Body of pancreas (tissue), 4 donors: ENCODE results near the gene DNAJB5. TPM values are rescaled to one million over a fixed set of nuclear protein-coding genes. Genes with fewer than 3 reads are reported as not detected.

Experiments used
- ATAC-seq: fragments of 150-250 bp; one replicate; pipeline ENCODE4 v1.9.1; 2016
- DNase-seq, 4 donors: peaks; one replicate each; pipeline ENCODE4 v3.0.0-alpha.2; 2019
- H3K27ac ChIP-seq, 4 donors: fragments of 200-600 bp; sonication (generic); 1 replicate in 3 of 4; 2 replicates in 1 of 4; pipeline versions ENCODE4 v1.5.1 to v1.6.1; 2016 to 2019; ENCODE audit warnings: mild to moderate bottlenecking in 1 of 4, mixed read lengths in 1 of 4, moderate library complexity in 1 of 4
- H3K27me3 ChIP-seq, 2 donors: fragments of 200-600 bp; sonication (generic); one replicate each; pipeline ENCODE4 v1.6.0; 2016; ENCODE audit warnings: mild to moderate bottlenecking in 1 of 2
- H3K36me3 ChIP-seq, 2 donors: fragments of 200-600 bp; sonication (generic); replicated peaks in 1 of 2; 2 replicates each; pipeline ENCODE4 v1.5.1; 2016; ENCODE audit warnings: low read depth in 2 of 2; ENCODE audit not compliant: insufficient read depth in 1 of 2
- H3K4me1 ChIP-seq: fragments of 200-600 bp; sonication (generic); one replicate; pipeline ENCODE4 v1.6.0; 2016
- H3K4me3 ChIP-seq, 2 donors: fragments of 200-600 bp; sonication (generic); 1 replicate in 1 of 2; 2 replicates in 1 of 2; pipeline ENCODE4 v1.5.1; 2016 to 2019
- H3K9me3 ChIP-seq, 3 donors: fragments of 200-600 bp; sonication (generic); 1 replicate in 2 of 3; 2 replicates in 1 of 3; pipeline ENCODE4 v1.5.1; 2016
- CTCF ChIP-seq, 7 experiments: fragments of 450-650 bp in 4 of 7; fragments of 200-600 bp in 3 of 7; sonication (generic) in 3 of 7; IDR thresholded peaks; one replicate each; pipeline ENCODE4 v1.5.1; 2016 to 2019; ENCODE audit warnings: antibody characterized with exemption in 7 of 7
- POLR2A ChIP-seq, 3 donors: fragments of 450-650 bp; IDR thresholded peaks; one replicate each; pipeline ENCODE4 v1.6.1; 2016; ENCODE audit warnings: antibody characterized with exemption in 3 of 3, mild to moderate bottlenecking in 2 of 3
- WGBS, 2 donors: methylation state at CpG; one replicate each; pipeline ENCODE4 v1.1.5; 2017; 5-methylcytosine and 5-hydroxymethylcytosine counted together
- intact Hi-C: fragments of 100-400 bp; cut with DNase I; formaldehyde crosslinking; loops from one replicate; pipeline ENCODE4 v1.15.1; 2023
- total RNA-seq, 2 donors: library from RNA; depleted of rRNA; stranded (reverse); fragments of >200 nt; gene quantifications; one replicate each; pipeline ENCODE4 v1.1.0, GENCODE V29; 2016

The DNAJB5 gene
- total RNA-seq, 2 donors from 2014 or later: 5.3 to 5.7 TPM

GRCh38 chr9:34961574-34962490 is 27.7 kb upstream of the DNAJB5 start:
- Histone ChIP-seq H3K4me1 (peaks cover 10% of the 10 kb centered on the region), H3K9me3 (no peaks in the 10 kb centered on the region), H3K4me3 (no peak overlapping the region), H3K36me3 (no peaks in the 10 kb centered on the region), H3K27ac (no peak overlapping the region), H3K27me3 (no peaks in the 10 kb centered on the region)
- TF ChIP-seq CTCF (IDR thresholded peaks at IDR 0.05) (no peak), POLR2A (IDR thresholded peaks at IDR 0.05) (no peak)
- DNase-seq (no peak), ATAC-seq (no peak)
- 46 to 66% methylated on average over 5 of the region's 5 CpGs for WGBS, 2 donors
- intact Hi-C loops: no loop called here

- no peak for DNase-seq
- intact Hi-C loops: no loop called here
- H3K9me3 ChIP-seq: no peaks in the 10 kb centered on the region
- H3K4me1 ChIP-seq: peaks cover 7% of the 10 kb centered on the region
- no peak for TF ChIP-seq CTCF (IDR thresholded peaks at IDR 0.05)
- TF ChIP-seq POLR2A (IDR thresholded peaks at IDR 0.05): no peak
- H3K27ac ChIP-seq: no peak overlapping the region
- ATAC-seq: no peak
- H3K36me3 ChIP-seq: no peaks in the 10 kb centered on the region
- WGBS, 2 donors: 61% methylated on average over 3 of the region's 3 CpGs
- H3K27me3 ChIP-seq: no peaks in the 10 kb centered on the region
- H3K4me3 ChIP-seq: no peak overlapping the region
These were observed 27.0 kb upstream of the DNAJB5 start for GRCh38 chr9:34962546-34962945.

- intact Hi-C loops: no loop called here
- TF ChIP-seq CTCF (IDR thresholded peaks at IDR 0.05) (no peak), POLR2A (IDR thresholded peaks at IDR 0.05) (no peak)
- DNase-seq (no peak), ATAC-seq (no peak)
- Histone ChIP-seq H3K4me3 (no peak overlapping the region), H3K9me3 (no peaks in the 10 kb centered on the region), H3K36me3 (no peaks in the 10 kb centered on the region), H3K27ac (no peak overlapping the region), H3K27me3 (no peaks in the 10 kb centered on the region), H3K4me1 (peaks cover under 1% of the 10 kb centered on the region)
- WGBS, 2 donors: 70 to 77% methylated on average over 2 of the region's 2 CpGs
These were observed 26.0 kb upstream of the DNAJB5 start for GRCh38 chr9:34963552-34963951.

GRCh38 chr9:34964458-34964857 is 25.1 kb upstream of the DNAJB5 start:
- H3K27me3 ChIP-seq: no peaks in the 10 kb centered on the region
- DNase-seq: no peak

More at GRCh38 chr9:34964458-34964857, 25.1 kb upstream of the DNAJB5 start:
- H3K4me3 ChIP-seq: no peak overlapping the region
- no peak for ATAC-seq
- intact Hi-C loops: no loop called here
- H3K27ac ChIP-seq: no peak overlapping the region
- WGBS, 2 donors: 60 to 67% methylated on average over 3 of the region's 3 CpGs
- TF ChIP-seq CTCF (IDR thresholded peaks at IDR 0.05): no peak
- H3K9me3 ChIP-seq: no peaks in the 10 kb centered on the region
- no peaks in the 10 kb centered on the region for H3K36me3 ChIP-seq
- no peaks in the 10 kb centered on the region for H3K4me1 ChIP-seq
